Activated naive CD4-positive, alpha-beta T cell treated with anti-CD3 and anti-CD28 coated beads, Interleukin-2, amount 10 ng/mL, durations not matched to agents 5 hours and 36 hours (primary cell): Measurements from ENCODE around the gene CLEC4F. TPM values are rescaled to one million over a fixed set of nuclear protein-coding genes. Genes with fewer than 3 reads are reported as not detected.

Source experiments
- total RNA-seq, 2 experiments: library from RNA; stranded (reverse); gene quantifications; one replicate each; pipeline ENCODE4 v1.2.3, GENCODE V29; 2021

The CLEC4F gene
- not detected for total RNA-seq

GRCh38 chr2:70820499-70820898, at the start of gene CLEC4F:
Gene CLEC4F (minus strand): TSS chr2:70820599. CDS start chr2:70820523, 76 bp downstream.

GRCh38 chr2:70835643-70836042, 15.2 kb upstream of the CLEC4F start, which contains the start of gene CD207:
Gene CD207 (minus strand): TSS chr2:70835816. CDS start chr2:70835776, 40 bp downstream.

GRCh38 chr2:70790136-70790828, 30.1 kb downstream of the CLEC4F start, which contains the start of gene FIGLA:
Gene FIGLA (minus strand): TSS chr2:70790643. CDS start chr2:70790638, 5 bp downstream.

GRCh38 chr2:70767699-70768589, 52.5 kb downstream of the CLEC4F start, which contains the start of gene ADD2:
Gene ADD2 (minus strand): TSS chr2:70768200. CDS start chr2:70706408, 61,792 bp downstream.

Other genes with a start within 250 kb of the CLEC4F start
- gene ADD2, start 52.4 kb downstream of the CLEC4F start, total RNA-seq: 10 to 100 TPM; 18.6 to 18.8 TPM
- not detected for gene FIGLA, start 30.0 kb downstream of the CLEC4F start, total RNA-seq
- not detected for gene CD207, start 15.2 kb upstream of the CLEC4F start, total RNA-seq
- not detected for gene VAX2, start 80.0 kb upstream of the CLEC4F start, total RNA-seq
- not detected for gene ATP6V1B1, start 115.3 kb upstream of the CLEC4F start, total RNA-seq
- not detected for gene ANKRD53, start 158.0 kb upstream of the CLEC4F start, total RNA-seq
- gene TEX261, start 174.3 kb upstream of the CLEC4F start, total RNA-seq: 10 to 100 TPM; 45.4 to 50.9 TPM
- gene NAGK, start 248.0 kb upstream of the CLEC4F start, total RNA-seq: 10 to 100 TPM; 83.8 to 87.7 TPM